Omental fat pad (tissue), 4 donors: ENCODE results near the gene CDKN1A. TPM values are rescaled to one million over a fixed set of nuclear protein-coding genes. Genes with fewer than 3 reads are reported as not detected.

Source experiments
- ATAC-seq: fragments of 150-250 bp; one replicate; pipeline ENCODE4 v1.9.1; 2016; ENCODE audit warnings: mild to moderate bottlenecking, moderate library complexity; ENCODE audit not compliant: low FRiP score
- DNase-seq: peaks from one replicate; pipeline ENCODE4 v3.0.0-alpha.2; 2019; ENCODE audit warnings: low spot score
- total RNA-seq, 4 donors: library from RNA; depleted of rRNA; stranded (reverse); fragments of >200 nt; gene quantifications; one replicate each; pipeline ENCODE4 v1.1.0, GENCODE V29; 2016
- TF ChIP-seq, protein P1 (sequence below), 3 donors: fragments of 450-650 bp; IDR thresholded peaks; one replicate each; pipeline ENCODE4 v1.5.1; 2016 to 2017; ENCODE audit warnings: antibody characterized with exemption in 3 of 3, mild to moderate bottlenecking in 3 of 3, moderate library complexity in 2 of 3

CDKN1A gene
- total RNA-seq, 4 donors from 2014 or later: 126 to 611 (median 261) TPM

DNA sequence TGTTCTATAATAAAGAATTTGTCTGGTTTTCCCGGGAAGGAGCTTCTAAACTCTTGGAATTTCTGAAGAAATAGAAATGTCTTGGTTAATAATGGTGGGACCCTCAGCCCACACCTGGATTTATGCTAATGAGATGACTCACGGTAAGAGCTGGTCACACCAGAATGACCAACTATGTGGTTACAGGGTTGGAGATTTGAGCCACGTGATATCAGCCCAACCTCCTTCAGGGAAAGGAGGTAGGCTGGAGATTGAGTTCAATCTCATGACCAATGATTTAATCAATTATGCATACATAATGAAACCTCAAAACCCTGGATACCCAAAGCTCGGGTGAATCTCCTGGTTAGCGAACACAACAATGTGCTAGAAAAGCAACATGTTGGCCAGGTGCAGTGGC is 22.1 kb upstream of the CDKN1A start:
- ATAC-seq (no peak), DNase-seq (no peak)
- TF ChIP-seq, protein P1, sequence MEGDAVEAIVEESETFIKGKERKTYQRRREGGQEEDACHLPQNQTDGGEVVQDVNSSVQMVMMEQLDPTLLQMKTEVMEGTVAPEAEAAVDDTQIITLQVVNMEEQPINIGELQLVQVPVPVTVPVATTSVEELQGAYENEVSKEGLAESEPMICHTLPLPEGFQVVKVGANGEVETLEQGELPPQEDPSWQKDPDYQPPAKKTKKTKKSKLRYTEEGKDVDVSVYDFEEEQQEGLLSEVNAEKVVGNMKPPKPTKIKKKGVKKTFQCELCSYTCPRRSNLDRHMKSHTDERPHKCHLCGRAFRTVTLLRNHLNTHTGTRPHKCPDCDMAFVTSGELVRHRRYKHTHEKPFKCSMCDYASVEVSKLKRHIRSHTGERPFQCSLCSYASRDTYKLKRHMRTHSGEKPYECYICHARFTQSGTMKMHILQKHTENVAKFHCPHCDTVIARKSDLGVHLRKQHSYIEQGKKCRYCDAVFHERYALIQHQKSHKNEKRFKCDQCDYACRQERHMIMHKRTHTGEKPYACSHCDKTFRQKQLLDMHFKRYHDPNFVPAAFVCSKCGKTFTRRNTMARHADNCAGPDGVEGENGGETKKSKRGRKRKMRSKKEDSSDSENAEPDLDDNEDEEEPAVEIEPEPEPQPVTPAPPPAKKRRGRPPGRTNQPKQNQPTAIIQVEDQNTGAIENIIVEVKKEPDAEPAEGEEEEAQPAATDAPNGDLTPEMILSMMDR (IDR thresholded peaks at IDR 0.05): no peak

DNA sequence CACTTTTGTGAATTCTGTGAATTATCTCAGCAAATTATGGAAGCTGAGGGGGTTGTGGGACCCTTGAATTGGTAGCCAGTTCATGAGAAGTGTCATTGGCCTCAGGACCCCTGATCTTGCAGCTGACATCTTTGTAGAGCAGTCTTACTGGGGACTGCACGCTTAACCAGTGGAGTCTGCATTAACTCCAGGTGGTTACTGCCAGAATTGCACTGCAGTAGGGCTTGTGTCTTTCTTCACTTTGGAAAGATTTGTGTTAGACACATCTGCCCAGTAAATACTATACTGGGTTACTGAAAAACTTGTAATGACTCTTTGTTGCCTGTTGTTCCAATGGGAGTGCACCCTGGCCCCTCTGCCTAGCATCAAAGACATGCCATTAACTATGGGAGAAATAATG is 21.2 kb upstream of the CDKN1A start:
- ATAC-seq: no peak

DNA sequence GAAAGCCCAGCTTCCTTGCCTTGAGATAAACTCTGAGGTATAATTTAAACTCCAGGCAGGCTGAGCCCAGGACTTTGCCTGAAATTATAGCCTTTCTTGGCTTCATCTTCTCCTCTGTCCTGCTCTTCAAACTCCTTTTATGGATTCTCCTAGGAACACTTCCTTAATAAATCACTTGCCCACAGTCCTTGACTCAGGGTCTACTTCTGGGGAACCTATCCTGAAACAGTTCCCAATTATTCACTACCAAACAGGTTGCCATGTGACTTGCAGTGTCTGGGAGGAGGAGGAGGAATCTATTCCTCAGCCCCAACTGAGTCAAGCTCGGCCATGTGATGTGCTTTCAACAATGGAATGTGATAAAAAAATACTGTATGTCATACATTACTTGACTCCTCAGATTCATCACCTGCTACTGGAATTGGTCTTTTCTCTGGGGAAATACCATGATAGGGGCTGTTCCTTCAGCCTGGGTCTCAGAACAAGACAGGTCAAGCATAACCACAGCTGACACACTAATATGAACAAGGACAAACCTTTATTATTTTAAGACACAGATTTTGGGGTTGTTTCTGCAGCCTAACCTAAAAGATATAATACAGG is 20.5 kb upstream of the CDKN1A start:
- ATAC-seq (peak; percentile 62), DNase-seq (no peak)
- TF ChIP-seq, protein P1 (IDR thresholded peaks at IDR 0.05): no peak

More for the DNA sequence above, 21.2 kb upstream of the CDKN1A start:
- TF ChIP-seq, protein P1 (IDR thresholded peaks at IDR 0.05): no peak
- no peak for DNase-seq

DNA sequence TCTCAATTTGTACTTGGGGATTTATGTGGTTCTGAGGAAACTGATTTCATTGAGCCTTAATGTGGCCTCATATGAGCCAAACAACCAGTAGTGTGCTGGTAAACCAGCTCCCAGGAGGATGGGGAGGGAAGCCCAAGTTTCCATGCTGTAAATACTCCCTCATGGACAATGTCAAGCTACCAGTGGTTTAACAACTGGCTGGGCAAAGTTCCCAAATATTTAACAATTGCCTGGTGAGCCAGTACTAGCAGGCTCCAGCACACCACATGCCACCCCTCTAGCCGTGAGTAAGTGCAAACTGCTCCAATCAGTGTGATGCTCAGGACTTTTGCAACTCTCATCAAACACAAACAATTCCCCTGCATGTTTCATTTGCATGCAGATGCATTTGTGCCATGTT is 19.2 kb upstream of the CDKN1A start:
- TF ChIP-seq, protein P1 (IDR thresholded peaks at IDR 0.05): no peak
- DNase-seq (no peak), ATAC-seq (no peak)

DNA sequence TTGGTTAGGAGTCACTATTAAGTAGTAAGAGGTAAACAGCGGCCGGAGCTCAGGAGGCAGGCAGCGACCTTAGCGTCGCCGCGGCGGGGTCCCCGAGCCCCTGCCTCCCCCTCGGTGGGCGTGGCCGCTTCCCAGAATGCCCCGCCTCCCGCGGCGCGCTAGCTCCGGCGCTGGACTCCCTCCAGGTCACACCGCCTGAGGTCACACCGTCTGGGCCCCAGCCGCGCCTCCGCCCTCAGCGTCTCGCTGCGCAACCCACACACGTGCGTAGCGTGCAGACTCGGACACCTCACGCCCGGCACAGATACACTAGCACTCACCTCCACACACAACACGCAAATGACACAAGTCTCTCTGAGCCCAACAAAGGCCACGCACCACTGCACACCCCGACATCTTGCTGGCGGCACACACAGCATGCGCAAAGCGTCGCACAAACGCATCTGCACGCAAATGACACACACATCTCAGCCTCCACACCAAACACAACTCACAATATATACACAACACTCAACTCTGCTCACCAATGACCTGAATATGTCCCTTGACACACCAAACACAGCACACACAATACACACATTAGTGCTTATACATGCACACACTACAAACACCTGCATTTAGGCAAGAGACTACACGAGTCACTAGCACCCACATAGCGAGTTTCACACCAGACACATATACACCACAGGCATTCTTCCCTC is 17.6 kb upstream of the CDKN1A start:
- TF ChIP-seq, protein P1 (IDR thresholded peaks at IDR 0.05): no peak
- DNase-seq (no peak), ATAC-seq (peak; percentile 59)

DNA sequence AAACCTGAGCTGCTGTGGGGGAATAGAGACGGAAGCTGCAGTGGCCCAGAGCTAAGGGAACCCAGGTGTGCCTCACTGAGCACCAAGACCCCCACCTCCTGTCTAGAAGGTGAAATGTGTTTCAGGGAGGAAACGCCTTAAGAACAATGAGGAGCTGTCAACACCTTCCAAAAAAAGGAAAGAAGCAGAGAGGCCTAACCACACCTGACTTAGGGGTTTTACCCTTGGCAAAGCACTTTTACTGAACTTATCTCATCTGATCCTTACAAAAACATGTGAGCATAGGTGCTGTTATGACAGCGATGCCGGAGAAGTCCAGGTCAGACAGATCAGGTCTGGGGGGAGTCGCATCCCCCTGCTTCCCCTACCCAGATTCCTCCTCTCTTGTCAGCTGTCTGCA is 16.1 kb upstream of the CDKN1A start:
- TF ChIP-seq, protein P1 (IDR thresholded peaks at IDR 0.05): no peak
- DNase-seq (no peak), ATAC-seq (no peak)

DNA sequence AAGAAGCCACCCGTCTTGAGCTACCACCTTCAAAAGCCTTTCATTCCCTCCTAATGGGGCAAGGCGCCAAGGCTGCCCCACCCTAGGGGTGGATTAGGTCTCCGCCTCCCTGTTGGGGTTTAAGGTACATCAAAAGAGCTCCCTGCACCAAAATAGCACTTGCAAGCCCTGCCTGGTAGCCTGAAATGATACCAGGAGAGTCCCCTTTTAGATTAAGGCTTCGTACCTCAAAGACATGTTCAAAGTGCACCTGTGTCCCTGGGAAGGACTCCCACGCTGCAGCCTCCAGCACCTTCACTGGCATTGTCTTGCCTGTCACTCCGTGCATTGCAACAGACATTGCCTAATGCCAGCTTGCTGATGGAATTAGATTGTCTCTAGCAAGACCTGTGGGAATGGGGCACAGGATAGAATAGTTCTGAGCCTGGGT is 15.7 kb upstream of the CDKN1A start:
- ATAC-seq (no peak), DNase-seq (no peak)
- TF ChIP-seq, protein P1 (IDR thresholded peaks at IDR 0.05): no peak
